Measurements from ENCODE around the gene MZT2A. TPM values are rescaled to one million over a fixed set of nuclear protein-coding genes. Genes with fewer than 3 reads are reported as not detected.
"Not testable (repeated sequence)": the region's sequence is repeated elsewhere in the genome, so short reads cannot be mapped to it uniquely, and the experiment has no call there.

The MZT2A gene
- total RNA-seq, 1 experiment from 2014 or later, result 48.1 TPM

DNA sequence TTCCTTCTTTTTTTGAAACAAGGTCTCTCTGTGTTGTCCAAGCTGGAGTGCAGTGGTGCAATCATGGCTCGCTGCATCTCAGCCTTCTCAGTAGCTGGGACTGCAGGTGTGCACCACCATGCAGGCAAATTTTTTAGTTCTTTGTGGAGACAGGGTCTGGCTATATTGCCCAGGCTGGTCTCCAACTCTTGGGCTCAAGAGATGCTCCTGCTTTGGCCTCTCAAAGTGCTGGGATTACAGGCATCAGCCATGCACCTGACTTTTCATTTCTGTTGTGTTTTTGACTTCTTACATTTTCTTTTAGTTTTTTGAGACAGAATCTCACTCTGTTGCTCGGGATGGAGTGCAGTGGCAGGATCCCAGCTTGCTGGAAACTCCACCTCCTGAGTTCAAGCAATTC, 33.1 kb upstream of the MZT2A start:
- DNase-seq (ENCODE audit: low read depth, low spot score); in situ Hi-C loops (cut with HindIII; ENCODE audit: low pct_unique_long_range_greater_than_20kb, low sequenced_read_pairs): not testable (repeated sequence)

- no peak for DNase-seq (ENCODE audit: low read depth, low spot score)
- in situ Hi-C loops (cut with HindIII; ENCODE audit: low pct_unique_long_range_greater_than_20kb, low sequenced_read_pairs), result no loop called here
Observed at GRCh38 chr2:131521961-131522781, 30.0 kb upstream of the MZT2A start.

DNA sequence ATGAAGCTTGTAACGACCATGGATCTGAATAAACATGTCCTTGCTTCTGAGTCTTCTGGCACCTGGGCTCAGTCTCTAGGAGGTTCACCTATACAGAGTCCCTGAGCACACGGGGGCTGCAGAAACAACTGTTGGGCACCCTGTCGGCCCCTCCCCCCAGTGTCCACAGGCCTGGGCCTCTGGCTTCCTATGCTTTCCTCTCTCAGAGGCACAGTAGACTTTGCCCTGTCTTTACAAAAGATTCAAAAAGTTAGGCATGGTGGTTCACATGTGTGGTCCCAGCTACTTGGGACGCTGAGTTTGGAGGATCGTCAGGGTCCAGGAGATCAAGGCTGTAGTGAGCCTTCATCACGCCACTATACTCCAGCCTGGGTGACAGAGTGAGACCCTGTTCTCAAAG, 29.3 kb upstream of the MZT2A start:
- DNase-seq (ENCODE audit: low read depth, low spot score); in situ Hi-C loops (cut with HindIII; ENCODE audit: low pct_unique_long_range_greater_than_20kb, low sequenced_read_pairs): not testable (repeated sequence)

DNA sequence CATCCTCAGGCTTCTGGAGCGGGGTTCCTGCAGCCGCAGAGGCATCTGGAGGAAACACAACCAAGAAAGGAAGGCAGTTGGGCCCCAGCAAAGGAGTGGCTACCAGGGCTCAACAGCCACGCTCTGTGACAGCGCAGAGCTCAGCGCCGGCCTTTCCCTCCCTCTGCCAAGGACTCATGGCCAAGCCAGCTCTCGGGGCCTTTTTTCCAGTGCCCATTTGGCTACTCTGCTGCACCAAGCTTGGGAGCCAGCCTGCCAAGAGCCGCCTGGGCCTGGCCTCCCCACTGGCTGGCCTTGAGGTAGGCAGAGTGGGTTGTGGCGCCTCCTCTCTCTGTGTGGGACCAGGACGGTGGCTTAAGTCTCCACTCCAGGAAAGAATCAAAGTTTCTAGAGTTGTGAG, 28.3 kb upstream of the MZT2A start:
- in situ Hi-C loops (cut with HindIII; ENCODE audit: low pct_unique_long_range_greater_than_20kb, low sequenced_read_pairs), result no loop called here
- DNase-seq (ENCODE audit: low read depth, low spot score), result no peak

DNA sequence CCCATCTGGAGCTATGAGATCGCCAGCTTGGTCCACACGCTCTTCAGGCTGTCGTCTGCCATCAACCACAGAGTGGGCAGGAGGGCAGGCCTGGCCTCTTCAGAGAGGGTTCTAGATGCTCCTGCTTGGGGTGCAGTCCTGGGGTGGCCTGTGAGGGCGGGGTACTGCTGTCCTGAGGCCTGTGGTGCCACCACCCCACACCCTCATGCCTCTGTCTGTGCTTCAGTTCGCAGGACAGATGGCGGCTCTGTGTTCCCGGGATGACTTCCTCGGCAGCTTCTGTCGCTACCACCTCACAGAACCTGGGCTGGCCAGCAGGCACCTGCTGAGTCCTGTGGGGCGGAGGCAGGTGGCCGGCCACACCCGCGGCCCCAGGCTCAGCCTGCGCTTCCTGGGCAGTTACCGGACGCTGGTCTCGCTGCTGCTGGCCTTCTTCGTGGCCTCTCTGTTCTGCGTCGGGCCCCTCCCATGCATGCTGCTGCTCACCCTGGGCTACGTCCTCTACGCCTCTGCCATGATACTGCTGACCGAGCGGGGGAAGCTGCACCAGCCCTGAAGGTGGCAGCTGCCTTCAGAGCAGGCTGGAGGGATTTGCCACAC, 27.8 kb upstream of the MZT2A start:
- DNase-seq (ENCODE audit: low read depth, low spot score); in situ Hi-C loops (cut with HindIII; ENCODE audit: low pct_unique_long_range_greater_than_20kb, low sequenced_read_pairs): not testable (repeated sequence)

- no peak for DNase-seq (ENCODE audit: low read depth, low spot score)
- in situ Hi-C loops (cut with HindIII; ENCODE audit: low pct_unique_long_range_greater_than_20kb, low sequenced_read_pairs), result no loop called here
Observed at GRCh38 chr2:131519466-131519865, 27.3 kb upstream of the MZT2A start.

DNA sequence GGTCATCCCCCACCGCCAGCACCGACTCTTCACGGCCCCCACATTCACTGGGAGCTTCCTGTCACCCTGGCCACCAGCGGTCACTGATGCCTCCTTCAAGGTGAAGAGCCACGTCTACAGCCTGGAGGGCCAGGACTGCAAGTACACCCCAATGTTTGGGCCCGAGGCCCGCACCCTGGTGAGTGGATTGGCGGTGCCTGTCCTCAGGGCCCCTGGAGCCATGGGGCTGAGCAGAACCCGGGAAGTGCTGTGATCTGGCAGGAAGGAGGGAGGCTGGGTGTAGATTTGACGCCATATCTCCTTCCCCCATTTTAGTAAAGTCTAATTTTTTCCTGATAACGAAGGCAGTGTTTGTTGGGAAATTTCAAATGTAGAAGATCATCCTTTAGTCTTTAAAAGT, 26.3 kb upstream of the MZT2A start:
- in situ Hi-C loops (cut with HindIII; ENCODE audit: low pct_unique_long_range_greater_than_20kb, low sequenced_read_pairs), result not testable (repeated sequence)

GRCh38 chr2:131517856-131518255, 25.7 kb upstream of the MZT2A start:
- in situ Hi-C loops (cut with HindIII; ENCODE audit: low pct_unique_long_range_greater_than_20kb, low sequenced_read_pairs); DNase-seq (ENCODE audit: low read depth, low spot score): not testable (repeated sequence)

More for the DNA sequence above, 26.3 kb upstream of the MZT2A start:
- DNase-seq (ENCODE audit: low read depth, low spot score), result not testable (repeated sequence)

DNA sequence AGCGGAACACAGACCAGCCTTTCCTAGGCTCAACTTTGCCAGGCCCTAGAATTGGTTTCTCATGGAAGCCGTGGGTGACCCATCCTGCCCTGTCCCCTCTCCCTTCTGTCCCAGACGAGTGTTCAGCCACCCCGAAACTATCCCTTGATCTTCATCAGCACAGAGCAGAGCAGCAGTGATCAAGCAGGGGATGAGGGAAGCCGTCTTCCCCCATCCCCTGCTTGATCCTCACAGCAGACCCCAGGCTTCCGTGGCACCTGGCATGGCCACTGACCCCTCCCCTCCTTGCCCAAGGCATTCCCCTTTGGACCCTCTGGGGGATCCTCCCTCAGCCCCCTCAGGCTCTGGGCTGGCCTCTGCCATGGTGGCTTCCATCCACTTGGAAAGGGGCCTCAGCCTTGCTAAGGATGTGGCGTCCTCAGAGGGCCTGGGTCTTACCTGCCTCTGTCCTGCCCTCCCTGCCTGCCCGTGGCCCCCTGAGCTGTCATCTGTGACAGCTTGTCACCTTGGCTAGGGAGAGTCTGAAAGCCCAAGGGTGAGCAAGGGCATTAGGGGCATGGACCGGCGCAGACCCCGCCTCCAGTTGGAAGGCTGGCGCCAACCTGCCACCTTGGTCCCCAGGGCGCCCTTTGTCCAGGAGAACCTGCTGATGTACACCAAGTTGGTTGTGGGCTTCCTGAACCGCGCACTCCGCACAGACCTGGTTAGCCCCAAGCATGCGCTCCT, 25.1 kb upstream of the MZT2A start:
- no peak for DNase-seq (ENCODE audit: low read depth, low spot score)
- in situ Hi-C loops (cut with HindIII; ENCODE audit: low pct_unique_long_range_greater_than_20kb, low sequenced_read_pairs), result no loop called here

GRCh38 chr2:131516621-131517020, 24.4 kb upstream of the MZT2A start:
- peak; percentile 40 for DNase-seq (ENCODE audit: low read depth, low spot score)

GRCh38 chr2:131516011-131516410, 23.8 kb upstream of the MZT2A start:
- in situ Hi-C loops (cut with HindIII; ENCODE audit: low pct_unique_long_range_greater_than_20kb, low sequenced_read_pairs), result no loop called here
- no peak for DNase-seq (ENCODE audit: low read depth, low spot score)

More at GRCh38 chr2:131516621-131517020, 24.4 kb upstream of the MZT2A start:
- in situ Hi-C loops (cut with HindIII; ENCODE audit: low pct_unique_long_range_greater_than_20kb, low sequenced_read_pairs), result not testable (repeated sequence)

DNA sequence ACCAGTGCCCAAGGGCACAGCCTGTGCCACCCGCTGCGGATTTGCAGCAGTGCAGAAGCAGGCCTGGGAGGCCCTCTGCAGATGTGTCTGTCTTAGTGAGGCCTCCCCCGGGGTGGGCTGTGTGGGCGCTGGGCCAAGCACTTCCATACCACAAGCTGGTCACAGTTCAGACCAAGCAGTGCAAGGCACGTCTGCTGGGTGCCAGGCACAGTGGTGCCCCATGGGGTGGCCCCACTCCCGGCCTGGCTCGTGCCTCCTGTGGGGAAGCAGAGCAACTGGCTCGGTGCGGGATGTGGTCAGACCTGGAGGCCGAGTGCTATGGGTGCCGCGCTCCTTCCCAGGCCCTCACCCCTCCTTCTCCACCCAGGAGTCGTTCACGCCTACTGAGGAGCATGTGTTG, 23.0 kb upstream of the MZT2A start:
- in situ Hi-C loops (cut with HindIII; ENCODE audit: low pct_unique_long_range_greater_than_20kb, low sequenced_read_pairs); DNase-seq (ENCODE audit: low read depth, low spot score): not testable (repeated sequence)

GRCh38 chr2:131514408-131515166, 22.4 kb upstream of the MZT2A start:
- DNase-seq (ENCODE audit: low read depth, low spot score); in situ Hi-C loops (cut with HindIII; ENCODE audit: low pct_unique_long_range_greater_than_20kb, low sequenced_read_pairs): not testable (repeated sequence)

GRCh38 chr2:131511969-131512870, 20.0 kb upstream of the MZT2A start:
- DNase-seq (ENCODE audit: low read depth, low spot score); in situ Hi-C loops (cut with HindIII; ENCODE audit: low pct_unique_long_range_greater_than_20kb, low sequenced_read_pairs): not testable (repeated sequence)

DNA sequence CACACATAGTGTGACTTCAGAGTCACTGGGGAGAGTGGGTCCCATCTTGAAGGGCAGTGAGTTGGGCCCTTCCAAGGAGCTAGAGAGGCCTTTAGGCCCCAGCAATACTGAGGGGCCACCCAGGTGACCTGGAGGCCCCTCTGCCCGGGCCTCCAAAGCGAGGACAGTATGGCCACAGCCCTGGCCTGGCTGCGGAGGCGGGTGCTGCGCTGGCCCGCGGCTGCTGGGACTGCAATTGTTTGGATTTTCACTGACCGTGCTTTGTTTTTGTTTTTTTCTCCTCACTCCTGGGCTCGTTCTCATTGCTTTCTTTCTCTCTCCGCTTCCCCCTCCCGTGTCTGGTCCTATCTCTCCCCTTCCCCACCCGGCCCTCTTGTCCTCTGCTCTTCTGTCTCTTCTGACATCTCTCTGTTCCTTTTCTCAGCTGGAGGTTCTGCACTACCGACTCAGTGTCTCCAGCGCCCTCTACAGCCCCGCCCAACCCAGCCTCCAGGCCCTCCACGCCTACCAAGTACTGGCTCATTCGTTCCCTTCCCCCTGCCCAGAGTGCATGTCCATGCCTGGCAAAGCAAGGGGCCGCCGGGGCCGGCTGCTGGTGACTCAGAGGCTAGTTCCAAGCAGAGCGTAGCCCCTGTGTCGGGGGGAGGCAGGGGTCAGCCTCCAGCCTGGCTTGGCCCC, 19.2 kb upstream of the MZT2A start:
- in situ Hi-C loops (cut with HindIII; ENCODE audit: low pct_unique_long_range_greater_than_20kb, low sequenced_read_pairs), result not testable (repeated sequence)
- peak; percentile 19 for DNase-seq (ENCODE audit: low read depth, low spot score)

DNA sequence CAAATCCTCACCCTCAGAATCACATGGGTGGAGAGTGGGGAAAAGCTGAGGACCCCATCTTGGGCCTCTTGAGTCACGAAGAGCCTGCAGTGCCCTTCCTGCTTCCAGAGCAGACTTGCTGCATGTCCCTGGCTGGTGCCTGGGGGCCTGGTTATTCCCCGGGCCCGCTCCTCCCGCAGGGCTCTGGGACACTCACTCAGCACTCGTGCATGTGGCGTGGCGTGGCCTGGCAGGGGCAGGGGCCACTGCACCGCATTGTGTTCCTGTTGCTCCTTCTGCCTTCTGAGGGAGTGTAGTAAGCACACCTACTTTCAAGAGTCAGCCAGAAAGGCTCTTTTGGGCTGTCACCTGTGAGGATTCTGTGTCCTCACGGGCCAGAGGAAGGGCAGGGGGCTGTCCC, 17.4 kb upstream of the MZT2A start:
- in situ Hi-C loops (cut with HindIII; ENCODE audit: low pct_unique_long_range_greater_than_20kb, low sequenced_read_pairs), result no loop called here
- DNase-seq (ENCODE audit: low read depth, low spot score), result no peak

Measured in SK-MEL-5 (cell line).